GM20000 (cell line): Measurements from ENCODE around the gene DCLK2.

Source experiments
- DNase-seq: peaks from one replicate; pipeline ENCODE4 v3.0.0; 2012; ENCODE audit warnings: low spot score
- CTCF ChIP-seq: IDR thresholded peaks from 2 replicates; pipeline ENCODE4 v1.5.1; 2012; ENCODE audit warnings: mild to moderate bottlenecking, control low read depth; ENCODE audit errors: extremely low read depth, missing control alignments

Gene DCLK2

GRCh38 chr4:150069353-150069752, 8.9 kb upstream of the DCLK2 start:
- no peak for DNase-seq
- no peak for TF ChIP-seq CTCF

- no peak for DNase-seq
- TF ChIP-seq CTCF: no peak
Observed at GRCh38 chr4:150070464-150071170, 7.6 kb upstream of the DCLK2 start.

- DNase-seq: no peak
Observed at GRCh38 chr4:150072471-150072870, 5.8 kb upstream of the DCLK2 start.

GRCh38 chr4:150072906-150073714, 5.1 kb upstream of the DCLK2 start:
- no peak for DNase-seq
- TF ChIP-seq CTCF: no peak

More at GRCh38 chr4:150072471-150072870, 5.8 kb upstream of the DCLK2 start:
- TF ChIP-seq CTCF: no peak

- no peak for TF ChIP-seq CTCF
- no peak for DNase-seq
Observed at GRCh38 chr4:150074064-150074463, 4.2 kb upstream of the DCLK2 start.

GRCh38 chr4:150078579-150079080, 385 bp downstream of the DCLK2 start:
- DNase-seq: peak; percentile 53
- TF ChIP-seq CTCF: no peak

- DNase-seq: peak; percentile 66
- TF ChIP-seq CTCF: no peak
Observed at GRCh38 chr4:150079081-150079581, 886 bp downstream of the DCLK2 start.
